H1 (cell line): ENCODE results near the gene AKR1C2. TPM values are rescaled to one million over a fixed set of nuclear protein-coding genes. Genes with fewer than 3 reads are reported as not detected.

Experiments used
- ASH2L ChIP-seq: fragments of 200-600, 300-600 bp; sonication (generic); IDR thresholded peaks from one replicate; pipeline ENCODE4 v1.7.1; 2017; ENCODE audit warnings: low read length
- CHD7 ChIP-seq: fragments of 300-600 bp; sonication (generic); IDR thresholded peaks from 2 replicates; pipeline ENCODE4 v1.7.1; 2012; ENCODE audit warnings: low read length, moderate library complexity, mild to moderate bottlenecking, inconsistent platforms; ENCODE audit not compliant: insufficient replicate concordance
- EP300 ChIP-seq, 2 experiments: IDR thresholded peaks; 1 replicate in 1 of 2; 2 replicates in 1 of 2; pipeline ENCODE4 v1.6.1; 2011 to 2012; ENCODE audit warnings: low read depth in 2 of 2, low read length in 2 of 2, mild to moderate bottlenecking in 2 of 2, borderline replicate concordance in 1 of 2, inconsistent platforms in 1 of 2, moderate library complexity in 1 of 2
- JUN ChIP-seq: IDR thresholded peaks from 2 replicates; pipeline ENCODE4 v1.6.1; 2011; ENCODE audit warnings: low read depth, mild to moderate bottlenecking, improper control_type of control experiment, low read length
- KDM4A ChIP-seq: IDR thresholded peaks from one replicate; pipeline ENCODE4 v1.7.1; 2012; ENCODE audit warnings: low read depth, mild to moderate bottlenecking, moderate library complexity, low read length, inconsistent platforms; ENCODE audit not compliant: severe bottlenecking
- polyA plus RNA-seq, 7 experiments: library from polyadenylated mRNA; depleted of rRNA in 3 of 7; stranded (reverse) in 5 of 7; unstranded in 2 of 7; fragments of >200 nt in 5 of 7; fragments of 200-250 nt in 2 of 7; gene quantifications; 1 replicate in 5 of 7; 2 replicates in 1 of 7; 4 replicates in 1 of 7; pipeline versions ENCODE4 v1.2.1 to v1.2.3, GENCODE V29; 2011 to 2013; ENCODE audit warnings: missing spikeins in 2 of 7, mixed read lengths in 2 of 7
- total RNA-seq: library from RNA; stranded (reverse); fragmentation: NEBNext Ultra II Directional; extraction: Animal tissue kit (Norgen Biotek cat#: 25700); gene quantifications from 2 replicates; pipeline ENCODE4 v1.2.1, GENCODE V29; 2021

AKR1C2 gene
- total and polyA plus RNA-seq, 2 of the 8 experiments (the other 6 are each of a cell fraction or from before 2014, with no cell fraction given), result 0.77 to 1.2 TPM

- no peak for TF ChIP-seq CHD7
- no peak for TF ChIP-seq KDM4A
- no peak for TF ChIP-seq ASH2L
- TF ChIP-seq EP300 (IDR thresholded peaks at IDR 0.05; ENCODE audit: borderline replicate concordance in 1 of 2, low read depth in 2 of 2, low read length in 2 of 2), result no peak
- TF ChIP-seq JUN, result no peak
Observed at GRCh38 chr10:4998671-4999070, 5.0 kb downstream of the AKR1C2 start (continued).
